BJ (cell line): ENCODE results near the gene POU2AF2. TPM values are rescaled to one million over a fixed set of nuclear protein-coding genes. Genes with fewer than 3 reads are reported as not detected.

Experiments
- CTCF ChIA-PET: fragments of 350-600 bp; formaldehyde crosslinking; extraction: SDS; loops from one replicate; lab custom pipeline; 2021; ENCODE audit warnings: antibody characterized with exemption, inconsistent platforms; lab: Yijun Ruan, JAX
- POLR2A ChIA-PET: fragments of 300-600 bp; sonication (Branson Sonifier 250); formaldehyde crosslinking; extraction: SDS; loops from one replicate; lab custom pipeline; 2021; ENCODE audit warnings: antibody characterized with exemption; lab: Charles Lee
- DNase-seq: peaks from one replicate; pipeline ENCODE4 v3.0.0-alpha.2; 2011; ENCODE audit warnings: low read depth
- H3K27me3 ChIP-seq: 2 replicates; pipeline ENCODE4 v1.6.0; 2011; ENCODE audit warnings: low read length; ENCODE audit not compliant: control insufficient read depth, insufficient read depth
- H3K36me3 ChIP-seq: 2 replicates; pipeline ENCODE4 v1.5.1; 2011; ENCODE audit warnings: low read length; ENCODE audit not compliant: control insufficient read depth, insufficient read depth
- H3K4me3 ChIP-seq: 2 replicates; pipeline ENCODE4 v1.5.1; 2011; ENCODE audit warnings: low read depth, mild to moderate bottlenecking, control low read depth, low read length
- CTCF ChIP-seq: IDR thresholded peaks from 2 replicates; pipeline ENCODE4 v1.5.1; 2011; ENCODE audit warnings: low read depth, mild to moderate bottlenecking, control low read depth, inconsistent platforms, low read length, moderate library complexity; ENCODE audit not compliant: insufficient read depth
- polyA plus RNA-seq: library from polyadenylated mRNA; depleted of rRNA; stranded (reverse); fragments of >200 nt; gene quantifications from 2 replicates; pipeline ENCODE4 v1.2.3, GENCODE V29; 2011

The POU2AF2 gene
- polyA plus RNA-seq, 1 experiment, result not detected

- ChIA-PET CTCF (interaction anchor here (1.4 kb wide), 1 partner anchor 21 kb away, joined by 3 read pairs; no protein-coding TSS in a partner anchor), POLR2A (no interaction called here)
- no peak for TF ChIP-seq CTCF
- no peak for DNase-seq
- Histone ChIP-seq H3K4me3 (no peak overlapping the region), H3K36me3 (no peaks in the 10 kb centered on the region), H3K27me3 (peaks cover 24% of the 10 kb centered on the region)
These were observed 50.7 kb downstream of the POU2AF2 start for GRCh38 chr11:111296196-111296595.

GRCh38 chr11:111297696-111298095, 52.2 kb downstream of the POU2AF2 start:
- Histone ChIP-seq H3K4me3 (no peak overlapping the region), H3K36me3 (no peaks in the 10 kb centered on the region), H3K27me3 (peaks cover 32% of the 10 kb centered on the region)
- no peak for TF ChIP-seq CTCF
- POLR2A ChIA-PET, result no interaction called here
- CTCF ChIA-PET, result interaction anchor here (0.9 to 2.6 kb wide), 3 partner anchors 14 to 131 kb away, joined by 3 to 20 read pairs (median 16); no protein-coding TSS in a partner anchor
- DNase-seq, result no peak

GRCh38 chr11:111298413-111299100, 53.0 kb downstream of the POU2AF2 start, which contains the start of gene POU2AF3:
Gene POU2AF3 (plus strand): TSS chr11:111298546. CDS start chr11:111298582, 36 bp downstream.
- DNase-seq, result no peak
- ChIA-PET POLR2A (no interaction called here), CTCF (interaction anchor here (1.0 to 2.6 kb wide), 10 partner anchors 8 to 147 kb away, joined by 3 to 20 read pairs (median 4); no protein-coding TSS in a partner anchor)
- H3K27me3 ChIP-seq, result peaks cover 34% of the 10 kb centered on the region
- TF ChIP-seq CTCF, result no peak
- no peaks in the 10 kb centered on the region for H3K36me3 ChIP-seq
- H3K4me3 ChIP-seq, result peak within 1 kb of the TSS; percentile 45

- peak; percentile 62 for TF ChIP-seq CTCF
- Histone ChIP-seq H3K36me3 (no peaks in the 10 kb centered on the region), H3K27me3 (peaks cover 35% of the 10 kb centered on the region), H3K4me3 (peak overlapping the region; percentile 45)
- CTCF ChIA-PET, result interaction anchor here (0.6 to 2.6 kb wide), 12 partner anchors 9 to 146 kb away, joined by 3 to 20 read pairs (median 4); no protein-coding TSS in a partner anchor
- POLR2A ChIA-PET, result no interaction called here
- DNase-seq, result no peak
These were observed 53.8 kb downstream of the POU2AF2 start for GRCh38 chr11:111299101-111300026.

- DNase-seq, result no peak
- TF ChIP-seq CTCF, result no peak
- no peaks in the 10 kb centered on the region for H3K36me3 ChIP-seq
- POLR2A ChIA-PET, result no interaction called here
- peaks cover 38% of the 10 kb centered on the region for H3K27me3 ChIP-seq
- no peak overlapping the region for H3K4me3 ChIP-seq
- CTCF ChIA-PET, result interaction anchor here (0.6 to 1.1 kb wide), 2 partner anchors 26 to 480 kb away, joined by 3 to 4 read pairs; no protein-coding TSS in a partner anchor
These were observed 55.0 kb downstream of the POU2AF2 start for GRCh38 chr11:111300569-111300968.
